GM03348 (cell line): Measurements from ENCODE around the gene PRKAG3.
"Not testable (repeated sequence)": the region's sequence is repeated elsewhere in the genome, so short reads cannot be mapped to it uniquely, and the experiment has no call there.

Source experiments
- DNase-seq: peaks from one replicate; pipeline ENCODE4 v3.0.0; 2012; ENCODE audit warnings: low spot score

The PRKAG3 gene

DNA sequence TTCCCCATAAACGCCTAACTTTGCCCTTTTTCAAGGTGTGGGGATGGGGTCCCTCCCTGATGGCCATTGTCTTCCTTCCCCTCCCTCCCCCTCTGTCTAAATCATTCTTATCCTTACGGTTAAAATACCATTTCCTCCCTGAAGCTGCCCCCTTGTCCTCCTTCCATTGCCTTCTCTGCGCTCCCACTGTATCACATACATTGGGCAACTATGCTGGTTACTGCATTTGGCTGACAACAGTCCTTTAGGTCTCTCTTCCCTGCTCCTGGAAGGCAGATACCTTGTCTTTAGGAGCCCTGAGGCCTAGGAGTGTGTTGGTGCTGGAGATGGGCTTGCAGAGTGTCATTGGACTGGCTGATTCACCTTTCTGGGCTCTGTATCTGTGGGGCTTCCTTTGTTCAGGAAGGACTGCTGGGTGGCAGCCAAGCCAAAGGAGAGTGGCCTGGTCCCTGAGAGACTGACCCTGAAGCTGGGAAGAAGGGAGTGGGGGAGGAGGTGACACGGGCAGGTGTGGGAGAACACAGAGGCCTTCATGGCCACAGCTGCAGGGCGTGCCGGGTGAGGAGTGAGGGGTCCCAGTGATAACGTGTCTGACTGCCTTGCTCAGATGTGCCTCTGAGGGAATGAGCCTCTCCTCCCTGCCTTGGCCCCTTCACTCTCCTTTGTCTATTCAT, 30.2 kb upstream of the PRKAG3 start:
- no peak for DNase-seq

DNA sequence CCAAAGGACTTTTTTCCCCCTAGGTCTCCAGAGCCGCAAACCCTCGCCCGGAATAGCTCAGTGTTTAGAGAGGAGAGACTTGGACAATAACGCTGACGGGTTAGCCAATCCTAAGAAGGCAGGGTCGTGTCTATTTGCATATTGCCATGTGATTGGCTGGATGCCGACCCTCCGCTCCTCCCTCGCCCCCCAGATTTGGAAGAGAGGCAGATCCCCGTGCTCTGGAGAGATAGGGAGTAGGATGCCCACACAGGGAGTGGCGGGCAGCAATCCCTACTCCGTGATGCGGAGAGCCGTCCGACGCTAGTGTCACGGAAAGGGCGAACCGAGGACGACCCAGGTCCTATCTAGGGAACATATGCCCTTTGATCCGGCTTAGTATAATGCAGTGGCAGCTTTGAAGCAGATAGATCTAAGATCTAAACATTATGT, 29.4 kb upstream of the PRKAG3 start:
- no peak for DNase-seq

- no peak for DNase-seq
Observed at GRCh38 chr2:218859988-218860831, 28.6 kb upstream of the PRKAG3 start.

GRCh38 chr2:218859556-218859987, 28.0 kb upstream of the PRKAG3 start, which contains the start of gene WNT6:
WNT6 (plus strand) TSS chr2:218859805; CDS start chr2:218860038, 233 bp downstream.
- peak; percentile 58 for DNase-seq

DNA sequence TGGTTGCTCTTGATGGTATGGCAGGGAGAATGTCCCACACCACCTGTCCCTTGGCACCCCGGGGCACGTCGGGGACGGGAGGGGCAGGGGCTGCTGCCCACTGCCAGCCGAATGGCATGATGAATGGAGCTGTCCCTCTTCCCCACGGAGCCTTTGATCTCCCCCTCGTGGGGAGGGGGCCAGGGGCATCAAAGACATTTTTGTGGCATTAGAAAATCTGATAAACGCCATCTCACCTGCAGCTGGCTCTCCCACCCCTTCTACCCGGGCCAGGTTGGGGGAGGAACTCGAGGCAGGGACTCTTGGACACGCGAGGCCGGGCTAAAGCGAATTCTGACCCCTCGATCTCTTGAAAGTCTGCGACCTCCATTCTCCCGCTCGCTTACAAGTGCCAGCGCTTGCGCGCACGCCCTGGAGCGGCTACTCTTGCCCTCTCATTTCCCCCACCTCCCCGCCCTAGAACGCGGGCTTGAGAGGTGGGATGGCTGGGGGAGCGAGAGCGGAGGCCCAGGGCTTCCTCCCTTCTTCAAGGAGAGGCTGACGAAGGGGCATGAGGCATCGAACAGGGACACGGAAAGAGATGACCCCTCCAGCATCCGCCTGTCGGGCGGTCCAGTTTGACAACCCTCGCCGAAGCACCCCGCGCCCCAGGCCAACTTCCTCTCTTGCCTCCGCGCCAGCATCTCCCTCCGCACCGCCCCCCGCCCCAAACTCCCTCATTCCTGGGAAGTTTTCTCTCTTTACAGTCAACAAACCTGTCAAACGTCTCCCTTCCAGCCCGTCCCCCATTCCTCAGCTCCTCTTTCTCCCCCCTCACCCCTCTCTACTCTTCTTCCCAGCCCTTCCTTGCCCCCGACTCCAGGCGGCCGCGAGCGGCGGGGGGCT, 27.3 kb upstream of the PRKAG3 start:
- DNase-seq, result no peak

DNA sequence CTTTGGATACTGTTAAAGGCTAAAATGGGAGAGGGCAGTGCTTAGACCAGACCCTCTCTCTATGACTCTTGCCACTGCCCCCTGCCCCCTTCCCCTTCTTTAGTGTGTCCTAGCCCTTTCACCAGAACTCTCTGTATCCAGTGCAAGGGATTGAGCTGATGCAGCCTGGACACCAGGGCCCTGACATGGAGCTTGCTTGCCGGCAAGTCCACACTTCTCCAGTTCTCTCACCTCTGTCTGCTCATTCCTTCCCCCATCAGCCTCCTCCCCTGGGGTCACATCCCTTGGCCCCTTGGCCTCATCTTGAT, 26.5 kb upstream of the PRKAG3 start:
- DNase-seq, result no peak

GRCh38 chr2:218857371-218858137, 26.0 kb upstream of the PRKAG3 start:
- no peak for DNase-seq

- DNase-seq, result no peak
Observed at GRCh38 chr2:218856896-218857243, 25.3 kb upstream of the PRKAG3 start.

- DNase-seq, result no peak
Observed at GRCh38 chr2:218856167-218856895, 24.7 kb upstream of the PRKAG3 start.

DNA sequence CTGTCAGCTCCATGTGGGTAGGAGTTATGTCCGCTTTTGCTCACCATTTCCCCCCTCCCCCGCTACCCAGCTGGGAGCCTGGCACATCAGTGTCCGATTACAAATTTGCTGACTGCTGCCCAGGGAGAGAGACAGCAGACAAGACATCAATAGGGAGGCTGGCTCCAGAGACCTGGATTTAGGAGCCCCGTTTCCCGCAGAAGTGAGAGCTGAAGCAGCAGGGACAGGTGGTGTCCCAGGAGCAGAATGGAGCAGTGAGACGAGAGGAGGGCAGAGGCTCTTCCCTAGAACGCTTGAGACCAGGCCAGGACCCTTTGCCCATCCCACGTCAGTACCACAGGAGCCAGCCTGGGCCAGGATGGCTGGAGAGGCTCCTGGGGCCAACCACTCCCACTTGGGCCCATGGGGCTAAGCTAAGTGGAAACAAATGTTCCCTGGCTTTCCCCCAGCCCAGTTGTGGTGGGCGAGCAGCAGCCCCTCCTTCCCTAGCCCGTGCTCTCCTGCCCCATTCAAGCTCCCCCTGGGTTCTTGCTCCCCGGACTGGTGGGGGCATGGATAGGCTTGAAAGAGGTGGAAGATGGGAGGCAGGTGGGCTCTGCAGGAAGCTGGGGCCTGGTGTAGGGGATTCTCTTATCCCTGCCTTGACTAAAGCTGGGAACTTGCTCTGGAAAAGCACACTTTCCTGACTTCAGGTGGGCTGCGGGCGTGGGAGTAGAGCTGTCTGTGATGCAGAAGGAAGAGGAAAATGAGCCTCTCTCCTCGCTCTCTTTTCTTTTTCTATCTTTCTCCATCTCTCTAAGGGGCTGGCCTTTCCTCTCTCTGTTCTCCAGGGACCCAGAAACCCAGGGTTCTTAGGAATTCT, 23.9 kb upstream of the PRKAG3 start:
- no peak for DNase-seq

- no peak for DNase-seq
Observed at GRCh38 chr2:218854860-218855259, 23.3 kb upstream of the PRKAG3 start.

- no peak for DNase-seq
Observed at GRCh38 chr2:218853766-218854165, 22.2 kb upstream of the PRKAG3 start.

DNA sequence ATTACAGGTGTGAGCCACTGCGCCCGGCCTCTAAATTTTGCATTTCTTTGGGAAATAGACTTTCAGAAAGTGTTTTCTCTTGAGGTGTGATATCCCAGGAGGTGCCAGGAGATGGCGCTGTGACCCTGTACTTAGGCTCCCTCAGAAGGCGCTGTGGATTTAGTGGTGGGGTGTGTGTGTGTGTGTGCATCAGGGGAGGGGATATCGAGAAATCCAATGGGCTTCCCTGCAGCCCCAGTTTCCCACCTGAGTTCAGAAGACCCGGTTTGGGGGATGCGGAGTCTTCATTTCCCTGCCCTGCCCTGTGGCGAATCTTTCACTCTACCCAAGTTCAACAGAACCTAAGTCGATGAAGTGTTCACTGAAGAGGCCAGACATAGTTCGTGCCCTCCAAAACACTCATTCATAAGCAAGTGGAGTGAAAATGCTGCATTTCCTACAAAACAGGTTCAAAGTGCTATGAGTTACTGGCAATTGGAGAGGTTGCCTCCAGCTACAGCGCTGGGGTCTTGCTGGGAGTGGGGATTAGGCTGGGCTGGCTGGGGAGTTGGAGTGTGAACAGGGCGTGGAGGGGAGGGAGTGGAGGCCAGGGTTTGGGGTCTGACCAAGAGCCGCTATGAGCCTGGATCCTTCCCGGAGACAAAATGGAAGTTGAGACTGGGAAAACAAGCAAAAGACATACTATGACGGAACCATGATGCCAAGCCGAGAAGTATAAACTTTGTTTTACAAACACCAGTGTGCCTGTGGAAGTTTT, 21.5 kb upstream of the PRKAG3 start:
- peak; percentile 66 for DNase-seq

DNA sequence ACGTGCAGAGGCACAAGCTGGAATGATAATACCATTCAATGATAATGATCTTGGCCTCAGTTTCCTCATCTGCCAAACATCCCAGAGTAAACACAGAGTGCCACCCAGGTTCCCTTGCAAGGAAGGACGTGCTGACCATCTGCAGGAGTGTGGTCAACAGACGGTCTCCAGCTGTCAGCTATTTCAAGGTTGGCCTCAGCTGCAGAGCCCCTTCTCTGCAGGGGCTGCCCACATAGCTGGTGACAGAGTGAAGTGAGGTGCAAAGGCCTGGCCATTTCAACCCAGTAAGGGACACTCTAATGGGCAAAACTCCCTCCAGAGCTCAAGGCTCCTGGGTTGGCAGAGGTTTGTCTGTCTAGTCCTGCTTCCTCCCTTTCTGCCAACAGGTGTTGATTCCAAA, 19.7 kb upstream of the PRKAG3 start:
- no peak for DNase-seq

GRCh38 chr2:218850796-218851195, 19.2 kb upstream of the PRKAG3 start:
- DNase-seq, result no peak

DNA sequence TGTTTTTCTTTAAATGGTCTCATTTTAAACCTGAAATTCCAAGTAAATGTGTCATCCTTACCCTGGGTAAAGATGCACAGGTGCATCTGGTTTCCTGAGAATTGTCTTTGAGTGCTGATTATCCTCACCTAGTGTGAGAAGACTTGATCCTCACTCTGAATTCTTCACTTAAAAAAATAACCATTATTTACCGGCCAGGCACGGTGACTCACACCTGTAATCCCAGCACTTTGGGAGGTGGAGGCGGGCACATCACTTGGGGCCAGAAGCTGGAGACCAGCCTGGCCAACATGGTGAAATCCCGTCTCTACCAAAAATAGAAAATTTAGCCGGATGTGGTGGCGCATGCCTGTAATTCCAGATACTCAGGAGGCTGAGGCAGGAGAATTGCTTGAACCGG, 18.1 kb upstream of the PRKAG3 start:
- no peak for DNase-seq

GRCh38 chr2:218846963-218847362, 15.4 kb upstream of the PRKAG3 start:
- DNase-seq, result not testable (repeated sequence)

GRCh38 chr2:218844334-218844733, 12.7 kb upstream of the PRKAG3 start:
- DNase-seq, result not testable (repeated sequence)

GRCh38 chr2:218839888-218840287, 8.3 kb upstream of the PRKAG3 start:
- DNase-seq, result no peak
